ENCODE results near the gene TMEM145. TPM values are rescaled to one million over a fixed set of nuclear protein-coding genes. Genes with fewer than 3 reads are reported as not detected.

The TMEM145 gene
- polyA plus RNA-seq, 1 donor (not counting 4 experiments of a cell fraction or from before 2014, with no cell fraction given): not detected

DNA sequence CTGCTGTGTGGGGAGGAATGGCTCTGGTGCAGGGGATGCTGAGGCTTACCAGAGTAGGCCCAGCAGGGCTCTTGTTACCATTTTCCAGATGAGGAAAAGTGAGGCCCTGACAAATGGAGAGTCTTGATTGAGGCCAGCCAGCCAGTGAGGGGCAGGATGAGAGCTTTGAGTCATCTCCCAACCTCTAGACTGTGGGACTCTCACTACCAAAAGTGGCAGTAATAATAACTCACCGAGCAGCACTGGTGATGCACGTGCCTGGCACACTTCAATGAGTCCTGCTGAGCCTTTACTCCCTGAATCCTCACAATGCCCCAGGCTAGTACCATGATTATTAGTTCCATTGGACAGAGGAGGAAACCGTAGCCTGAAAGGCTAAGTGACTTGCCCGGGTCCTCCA, 36.3 kb upstream of the TMEM145 start:
- Histone ChIP-seq H3K36me3 (ENCODE audit: control insufficient read depth in 2 of 2, extremely low read depth in 1 of 2, insufficient read depth in 2 of 2, low read length in 2 of 2) (peaks cover 19 to 34% of the 10 kb centered on the region in 2 experiments), H3K9ac (ENCODE audit: control insufficient read depth, extremely low read depth, insufficient read depth, low read length) (peak overlapping the region; percentile 31), H3K79me2 (ENCODE audit: control insufficient read depth, insufficient read depth, low read length) (peaks cover 60% of the 10 kb centered on the region), H3K4me1 (ENCODE audit: control insufficient read depth, extremely low read depth, insufficient read depth, low read length) (peaks cover 55% of the 10 kb centered on the region), H3K4me2 (ENCODE audit: control insufficient read depth, extremely low read depth, insufficient read depth, low read depth, low read length) (no peak overlapping the region), H2AFZ (ENCODE audit: control insufficient read depth, low read length) (no peak overlapping the region), H3K9me1 (ENCODE audit: control insufficient read depth, extremely low read depth, insufficient read depth, low read length) (peaks cover 5% of the 10 kb centered on the region), H4K20me1 (ENCODE audit: control insufficient read depth, extremely low read depth, insufficient read depth, low read length) (no peaks in the 10 kb centered on the region), H3K9me3 (ENCODE audit: control insufficient read depth, low read depth, low read length) (no peaks in the 10 kb centered on the region), H3K27ac (ENCODE audit: control insufficient read depth, insufficient read depth, low read length) (peak overlapping the region; percentile 72), H3K4me3 (ENCODE audit: control insufficient read depth in 2 of 3, extremely low read depth in 1 of 3, insufficient read depth in 2 of 3, low read depth in 1 of 3, low read length in 3 of 3) (peak overlapping the region in 1 of 3 experiments; percentile 8), H3K27me3 (ENCODE audit: control insufficient read depth, extremely low read depth, insufficient read depth, low read length) (no peaks in the 10 kb centered on the region)
- dilution Hi-C loops (cut with MboI; ENCODE audit: extremely low pct_ligation_motif_present, low sequenced_read_pairs): no loop called here
- DNase-seq (ENCODE audit: low read depth, low spot score): peak; percentile 82
- TF ChIP-seq EZH2 (IDR thresholded peaks at IDR 0.05; ENCODE audit: low read length): no peak
- TF ChIP-seq, protein P1, sequence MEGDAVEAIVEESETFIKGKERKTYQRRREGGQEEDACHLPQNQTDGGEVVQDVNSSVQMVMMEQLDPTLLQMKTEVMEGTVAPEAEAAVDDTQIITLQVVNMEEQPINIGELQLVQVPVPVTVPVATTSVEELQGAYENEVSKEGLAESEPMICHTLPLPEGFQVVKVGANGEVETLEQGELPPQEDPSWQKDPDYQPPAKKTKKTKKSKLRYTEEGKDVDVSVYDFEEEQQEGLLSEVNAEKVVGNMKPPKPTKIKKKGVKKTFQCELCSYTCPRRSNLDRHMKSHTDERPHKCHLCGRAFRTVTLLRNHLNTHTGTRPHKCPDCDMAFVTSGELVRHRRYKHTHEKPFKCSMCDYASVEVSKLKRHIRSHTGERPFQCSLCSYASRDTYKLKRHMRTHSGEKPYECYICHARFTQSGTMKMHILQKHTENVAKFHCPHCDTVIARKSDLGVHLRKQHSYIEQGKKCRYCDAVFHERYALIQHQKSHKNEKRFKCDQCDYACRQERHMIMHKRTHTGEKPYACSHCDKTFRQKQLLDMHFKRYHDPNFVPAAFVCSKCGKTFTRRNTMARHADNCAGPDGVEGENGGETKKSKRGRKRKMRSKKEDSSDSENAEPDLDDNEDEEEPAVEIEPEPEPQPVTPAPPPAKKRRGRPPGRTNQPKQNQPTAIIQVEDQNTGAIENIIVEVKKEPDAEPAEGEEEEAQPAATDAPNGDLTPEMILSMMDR (optimal IDR thresholded peaks at IDR 0.05 in 1 of 3, IDR thresholded peaks at IDR 0.05 in 1 of 3, conservative IDR thresholded peaks at IDR 0.05 in 1 of 3; ENCODE audit: extremely low read depth in 1 of 3, insufficient read depth in 2 of 3, low read length in 3 of 3): no peak
- FAIRE-seq: peak; percentile 92

GRCh38 chr19:42277821-42278451, 35.2 kb upstream of the TMEM145 start:
- H3K9ac ChIP-seq (ENCODE audit: control insufficient read depth, extremely low read depth, insufficient read depth, low read length): peak overlapping the region; percentile 68
- H4K20me1 ChIP-seq (ENCODE audit: control insufficient read depth, extremely low read depth, insufficient read depth, low read length): no peaks in the 10 kb centered on the region
- H3K9me3 ChIP-seq (ENCODE audit: control insufficient read depth, low read depth, low read length): no peaks in the 10 kb centered on the region
- peak; percentile 87 for DNase-seq (ENCODE audit: low read depth, low spot score)
- peak overlapping the region; percentile 93 for H3K4me2 ChIP-seq (ENCODE audit: control insufficient read depth, extremely low read depth, insufficient read depth, low read depth, low read length)
- peak; percentile 93 for FAIRE-seq
- peaks cover 48% of the 10 kb centered on the region for H3K79me2 ChIP-seq (ENCODE audit: control insufficient read depth, insufficient read depth, low read length)
- peaks cover 14 to 31% of the 10 kb centered on the region in 2 experiments for H3K36me3 ChIP-seq (ENCODE audit: control insufficient read depth in 2 of 2, extremely low read depth in 1 of 2, insufficient read depth in 2 of 2, low read length in 2 of 2)
- peak overlapping the region in 2 of 3 experiments; percentile 49 to 75 for H3K4me3 ChIP-seq (ENCODE audit: control insufficient read depth in 2 of 3, extremely low read depth in 1 of 3, insufficient read depth in 2 of 3, low read depth in 1 of 3, low read length in 3 of 3)
- H2AFZ ChIP-seq (ENCODE audit: control insufficient read depth, low read length): no peak overlapping the region
- peak overlapping the region; percentile 72 for H3K27ac ChIP-seq (ENCODE audit: control insufficient read depth, insufficient read depth, low read length)
- no peak for TF ChIP-seq EZH2 (IDR thresholded peaks at IDR 0.05; ENCODE audit: low read length)
- TF ChIP-seq, protein P1 (optimal IDR thresholded peaks at IDR 0.05 in 1 of 3, IDR thresholded peaks at IDR 0.05 in 1 of 3, conservative IDR thresholded peaks at IDR 0.05 in 1 of 3; ENCODE audit: extremely low read depth in 1 of 3, insufficient read depth in 2 of 3, low read length in 3 of 3): peak in 1 of 3 experiments; percentile 28
- dilution Hi-C loops (cut with MboI; ENCODE audit: extremely low pct_ligation_motif_present, low sequenced_read_pairs): no loop called here
- peaks cover 5% of the 10 kb centered on the region for H3K9me1 ChIP-seq (ENCODE audit: control insufficient read depth, extremely low read depth, insufficient read depth, low read length)
- H3K27me3 ChIP-seq (ENCODE audit: control insufficient read depth, extremely low read depth, insufficient read depth, low read length): no peaks in the 10 kb centered on the region
- peaks cover 66% of the 10 kb centered on the region for H3K4me1 ChIP-seq (ENCODE audit: control insufficient read depth, extremely low read depth, insufficient read depth, low read length)

All from keratinocyte (primary cell).